Panc1 (cell line): Measurements from ENCODE around the gene LRRC3. TPM values are rescaled to one million over a fixed set of nuclear protein-coding genes. Genes with fewer than 3 reads are reported as not detected.
"Not testable (repeated sequence)": the region's sequence is repeated elsewhere in the genome, so short reads cannot be mapped to it uniquely, and the experiment has no call there.

Experiments used
- ATAC-seq: fragments of 200-7000 bp; cut with Tn5 transposase; 2 replicates; pipeline ENCODE4 v1.9.1; 2020; ENCODE audit warnings: mild to moderate bottlenecking, moderate library complexity
- BruUV-seq: library from RNA; stranded (reverse); fragments of 400-500 nt; replicated peaks from 2 replicates; lab custom pipeline; 2021; lab: Mats Ljungman, UMichigan
- CTCF ChIA-PET: fragments of 300-600 bp; sonication (Branson Sonifier 250); formaldehyde crosslinking; loops from one replicate; lab custom pipeline; 2022; ENCODE audit warnings: antibody characterized with exemption; lab: Charles Lee
- POLR2A ChIA-PET: fragments of 300-600 bp; sonication (Branson Sonifier 250); formaldehyde crosslinking; loops from one replicate; lab custom pipeline; 2022; ENCODE audit warnings: antibody characterized with exemption; lab: Charles Lee
- DNase-seq: peaks from one replicate; pipeline ENCODE4 v3.0.0-alpha.2; 2010; ENCODE audit warnings: low read depth, low spot score
- H3K27ac ChIP-seq: 2 replicates; pipeline ENCODE4 v1.5.1; 2011; ENCODE audit warnings: mild to moderate bottlenecking, low read length, inconsistent platforms
- H3K27me3 ChIP-seq: fragments of 200-500 bp; sonication (Bioruptor generic); 2 replicates; pipeline ENCODE4 v1.6.0; 2014; ENCODE audit warnings: low read length, inconsistent platforms; ENCODE audit not compliant: control insufficient read depth, insufficient read depth
- H3K36me3 ChIP-seq: fragments of 200-500 bp; sonication (Bioruptor generic); 2 replicates; pipeline ENCODE4 v1.5.1; 2014; ENCODE audit warnings: inconsistent platforms, mild to moderate bottlenecking, low read length, moderate library complexity; ENCODE audit not compliant: control insufficient read depth, insufficient read depth
- H3K4me1 ChIP-seq: 2 replicates; pipeline ENCODE4 v1.5.1; 2011; ENCODE audit warnings: inconsistent platforms, mild to moderate bottlenecking, low read length, moderate library complexity; ENCODE audit not compliant: control insufficient read depth, insufficient read depth
- H3K4me3 ChIP-seq, 2 experiments: 2 replicates each; pipeline ENCODE4 v1.5.1; 2011 to 2012; ENCODE audit warnings: low read depth in 2 of 2, low read length in 2 of 2, mild to moderate bottlenecking in 2 of 2, inconsistent platforms in 1 of 2, moderate library complexity in 1 of 2
- H3K9me3 ChIP-seq: fragments of 200-500 bp; sonication (Bioruptor generic); 2 replicates; pipeline ENCODE4 v1.5.1; 2014; ENCODE audit warnings: low read depth, mild to moderate bottlenecking, inconsistent platforms, low read length, moderate library complexity; ENCODE audit not compliant: control insufficient read depth, insufficient read depth
- POLR2AphosphoS5 ChIP-seq: IDR thresholded peaks from 2 replicates; pipeline ENCODE4 v1.6.1; 2012; ENCODE audit warnings: mild to moderate bottlenecking, low read depth, low read length, moderate library complexity
- REST ChIP-seq, 2 experiments: IDR thresholded peaks; 2 replicates each; pipeline ENCODE4 v1.6.1; 2011 to 2012; ENCODE audit warnings: low read depth in 2 of 2, control low read depth in 1 of 2, low read length in 1 of 2, mild to moderate bottlenecking in 1 of 2, moderate library complexity in 1 of 2; ENCODE audit not compliant: insufficient read depth in 1 of 2
- SIN3A ChIP-seq: IDR thresholded peaks from 2 replicates; pipeline ENCODE4 v1.6.1; 2012; ENCODE audit warnings: low read depth, mild to moderate bottlenecking, low read length, moderate library complexity, borderline replicate concordance; ENCODE audit not compliant: insufficient read depth
- TCF7L2 ChIP-seq: IDR thresholded peaks from 2 replicates; pipeline ENCODE4 v1.6.1; 2011; ENCODE audit warnings: mild to moderate bottlenecking, low read depth, low read length, inconsistent platforms
- in situ Hi-C: cut with HindIII; loops from 2 replicates; pipeline ENCODE4 v1.10.0; 2016; ENCODE audit warnings: low sequenced_read_pairs, low pct_unique_long_range_greater_than_20kb
- intact Hi-C: fragments of 100-400 bp; cut with micrococcal nuclease; formaldehyde crosslinking; loops from one replicate; pipeline ENCODE4 v1.10.0; 2022; ENCODE audit not compliant: unreplicated experiment
- total RNA-seq: library from RNA; stranded (reverse); gene quantifications from one replicate; pipeline ENCODE4 v1.2.1, GENCODE V29; 2021; ENCODE audit not compliant: unreplicated experiment
- TF ChIP-seq, protein P1 (sequence below): fragments of 450-650 bp; IDR thresholded peaks from 2 replicates; pipeline ENCODE4 v1.5.1; 2017; ENCODE audit warnings: mild to moderate bottlenecking

Gene LRRC3
- total RNA-seq, 1 experiment from 2014 or later = 3.3 TPM

GRCh38 chr21:44502171-44502958 lies 47.1 kb downstream of the LRRC3 start:
- TF ChIP-seq POLR2AphosphoS5 = no peak
- no peak for TF ChIP-seq SIN3A
- in situ Hi-C loops (no loop called here), intact Hi-C loops (no loop called here)
- ChIA-PET CTCF (no interaction called here), POLR2A (no interaction called here)
- Histone ChIP-seq H3K4me3 (no peak overlapping the region), H3K36me3 (no peaks in the 10 kb centered on the region), H3K9me3 (no peaks in the 10 kb centered on the region), H3K27ac (no peak overlapping the region), H3K27me3 (no peaks in the 10 kb centered on the region), H3K4me1 (no peaks in the 10 kb centered on the region)
- no TSS peak for BruUV-seq
- ATAC-seq = no peak
- no peak for DNase-seq

- DNase-seq, POLR2A ChIA-PET, in situ Hi-C loops, BruUV-seq, H3K4me1 ChIP-seq, H3K27me3 ChIP-seq, H3K9me3 ChIP-seq, H3K36me3 ChIP-seq, H3K27ac ChIP-seq, intact Hi-C loops, H3K4me3 ChIP-seq, CTCF ChIA-PET, ATAC-seq: not testable (repeated sequence)
Measured at GRCh38 chr21:44503006-44503889, 47.9 kb downstream of the LRRC3 start.

- DNase-seq (no peak), ATAC-seq (no peak)
- H3K9me3 ChIP-seq = no peaks in the 10 kb centered on the region
- ChIA-PET CTCF (no interaction called here), POLR2A (no interaction called here)
- intact Hi-C loops (no loop called here), in situ Hi-C loops (no loop called here)
- no TSS peak for BruUV-seq
- H3K4me1 ChIP-seq = no peaks in the 10 kb centered on the region
- TF ChIP-seq, protein P1, sequence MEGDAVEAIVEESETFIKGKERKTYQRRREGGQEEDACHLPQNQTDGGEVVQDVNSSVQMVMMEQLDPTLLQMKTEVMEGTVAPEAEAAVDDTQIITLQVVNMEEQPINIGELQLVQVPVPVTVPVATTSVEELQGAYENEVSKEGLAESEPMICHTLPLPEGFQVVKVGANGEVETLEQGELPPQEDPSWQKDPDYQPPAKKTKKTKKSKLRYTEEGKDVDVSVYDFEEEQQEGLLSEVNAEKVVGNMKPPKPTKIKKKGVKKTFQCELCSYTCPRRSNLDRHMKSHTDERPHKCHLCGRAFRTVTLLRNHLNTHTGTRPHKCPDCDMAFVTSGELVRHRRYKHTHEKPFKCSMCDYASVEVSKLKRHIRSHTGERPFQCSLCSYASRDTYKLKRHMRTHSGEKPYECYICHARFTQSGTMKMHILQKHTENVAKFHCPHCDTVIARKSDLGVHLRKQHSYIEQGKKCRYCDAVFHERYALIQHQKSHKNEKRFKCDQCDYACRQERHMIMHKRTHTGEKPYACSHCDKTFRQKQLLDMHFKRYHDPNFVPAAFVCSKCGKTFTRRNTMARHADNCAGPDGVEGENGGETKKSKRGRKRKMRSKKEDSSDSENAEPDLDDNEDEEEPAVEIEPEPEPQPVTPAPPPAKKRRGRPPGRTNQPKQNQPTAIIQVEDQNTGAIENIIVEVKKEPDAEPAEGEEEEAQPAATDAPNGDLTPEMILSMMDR = no peak
- TF ChIP-seq POLR2AphosphoS5 = no peak
- no peak for TF ChIP-seq SIN3A
- no peak for TF ChIP-seq TCF7L2
- no peak for TF ChIP-seq REST (IDR thresholded peaks at IDR 0.05; ENCODE audit: insufficient read depth in 1 of 2, low read depth in 2 of 2, low read length in 1 of 2)
- no peaks in the 10 kb centered on the region for H3K36me3 ChIP-seq
- no peaks in the 10 kb centered on the region for H3K27me3 ChIP-seq
- no peak overlapping the region for H3K27ac ChIP-seq
- H3K4me3 ChIP-seq = no peak overlapping the region
Measured at GRCh38 chr21:44503901-44504399, 48.6 kb downstream of the LRRC3 start.
